ENCODE data around the gene CCNK.
A peak's percentile ranks its signal among the peaks of the same experiment; 100 is the strongest.

GRCh38 chr14:99518441-99519346 lies 37.5 kb downstream of the CCNK start:
- TF ChIP-seq CTCF (IDR thresholded peaks at IDR 0.05) (peak; percentile 91), NFE2L2 (conservative IDR thresholded peaks at IDR 0.05; ENCODE audit: low read length) (no peak), JUNB (IDR thresholded peaks at IDR 0.05) (no peak), FOSL2 (IDR thresholded peaks at IDR 0.05) (no peak), FOSL2 (CRISPR knock-in tag; IDR thresholded peaks at IDR 0.05) (no peak)
